ENCODE measurements around the gene AJAP1.

Gene AJAP1

DNA sequence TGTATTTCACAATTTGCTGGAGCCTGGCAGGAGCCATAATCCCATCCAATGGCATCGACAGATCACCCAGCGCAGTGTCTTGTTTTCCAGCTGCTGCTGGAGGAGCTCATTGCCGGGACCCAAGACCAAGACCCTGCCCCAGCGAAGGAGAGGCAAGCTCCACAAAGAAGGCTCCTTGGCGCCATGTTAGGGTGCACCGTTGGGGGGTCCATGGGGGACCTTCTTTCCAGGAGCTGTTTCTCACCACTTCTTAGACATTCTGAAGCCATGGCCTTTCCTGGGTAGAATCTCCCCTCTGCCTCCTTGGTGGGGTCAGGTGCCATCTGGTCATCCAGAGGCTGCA is 31.1 kb downstream of the AJAP1 start:
- DNase-seq (ENCODE audit: low spot score): no peak
- TF ChIP-seq, protein P1, sequence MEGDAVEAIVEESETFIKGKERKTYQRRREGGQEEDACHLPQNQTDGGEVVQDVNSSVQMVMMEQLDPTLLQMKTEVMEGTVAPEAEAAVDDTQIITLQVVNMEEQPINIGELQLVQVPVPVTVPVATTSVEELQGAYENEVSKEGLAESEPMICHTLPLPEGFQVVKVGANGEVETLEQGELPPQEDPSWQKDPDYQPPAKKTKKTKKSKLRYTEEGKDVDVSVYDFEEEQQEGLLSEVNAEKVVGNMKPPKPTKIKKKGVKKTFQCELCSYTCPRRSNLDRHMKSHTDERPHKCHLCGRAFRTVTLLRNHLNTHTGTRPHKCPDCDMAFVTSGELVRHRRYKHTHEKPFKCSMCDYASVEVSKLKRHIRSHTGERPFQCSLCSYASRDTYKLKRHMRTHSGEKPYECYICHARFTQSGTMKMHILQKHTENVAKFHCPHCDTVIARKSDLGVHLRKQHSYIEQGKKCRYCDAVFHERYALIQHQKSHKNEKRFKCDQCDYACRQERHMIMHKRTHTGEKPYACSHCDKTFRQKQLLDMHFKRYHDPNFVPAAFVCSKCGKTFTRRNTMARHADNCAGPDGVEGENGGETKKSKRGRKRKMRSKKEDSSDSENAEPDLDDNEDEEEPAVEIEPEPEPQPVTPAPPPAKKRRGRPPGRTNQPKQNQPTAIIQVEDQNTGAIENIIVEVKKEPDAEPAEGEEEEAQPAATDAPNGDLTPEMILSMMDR (IDR thresholded peaks at IDR 0.05; ENCODE audit: extremely low read depth, missing control alignments): no peak

DNA sequence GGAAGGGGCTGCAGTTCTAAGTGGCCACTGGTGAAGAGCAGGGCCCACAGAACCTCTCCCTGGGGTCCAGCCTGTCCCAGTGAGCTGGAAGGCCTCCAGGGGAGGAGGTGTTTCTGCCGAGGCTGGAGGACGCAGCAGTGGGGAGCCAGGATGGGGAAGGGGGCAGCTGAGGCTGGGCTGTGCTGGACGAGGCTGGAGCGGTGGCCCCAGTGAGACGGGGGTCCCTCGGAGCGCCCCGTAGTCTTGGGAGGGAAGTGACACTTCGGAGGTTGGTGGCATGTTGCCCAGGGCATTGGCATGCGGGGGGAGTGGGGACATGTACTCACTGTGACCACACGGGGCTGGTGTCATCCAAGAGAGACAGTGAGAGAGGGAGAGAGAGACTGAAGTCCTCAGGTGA is 33.5 kb downstream of the AJAP1 start:
- TF ChIP-seq, protein P1 (IDR thresholded peaks at IDR 0.05; ENCODE audit: extremely low read depth, missing control alignments): no peak
- no peak for DNase-seq (ENCODE audit: low spot score)

DNA sequence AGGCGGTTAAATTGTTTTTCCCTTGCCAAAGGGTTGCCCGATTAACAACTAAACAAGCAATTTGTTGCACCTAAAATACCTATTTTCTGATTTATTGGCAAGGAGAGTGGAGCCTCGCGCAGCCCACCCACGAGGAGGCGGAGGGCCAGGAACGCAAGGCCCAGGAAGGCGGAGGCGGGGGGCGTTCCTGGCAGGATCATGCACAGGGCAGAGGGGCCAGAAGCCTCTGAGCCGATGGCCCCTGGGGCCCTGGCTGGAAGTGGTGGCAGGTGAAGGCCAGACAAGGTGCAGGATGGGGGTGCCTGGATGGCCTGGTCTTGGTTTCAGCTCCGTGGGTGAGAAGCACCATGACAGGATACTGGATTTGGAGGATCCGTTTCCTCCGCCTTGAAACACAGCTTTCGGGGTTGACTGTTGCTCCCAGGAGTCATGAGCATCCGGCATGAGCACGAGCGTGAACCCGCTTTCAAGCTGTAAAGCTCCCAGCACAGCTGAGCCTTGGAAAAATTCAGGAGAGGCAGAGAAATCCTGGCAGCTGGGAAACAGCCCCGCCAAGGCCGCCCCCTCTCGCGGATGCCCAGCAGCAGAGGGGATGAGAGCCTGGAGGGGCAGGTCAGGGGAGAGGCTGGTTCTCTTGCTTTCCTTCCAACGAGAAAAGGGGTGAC is 35.0 kb downstream of the AJAP1 start:
- TF ChIP-seq, protein P1 (IDR thresholded peaks at IDR 0.05; ENCODE audit: extremely low read depth, missing control alignments): no peak
- DNase-seq (ENCODE audit: low spot score): no peak

DNA sequence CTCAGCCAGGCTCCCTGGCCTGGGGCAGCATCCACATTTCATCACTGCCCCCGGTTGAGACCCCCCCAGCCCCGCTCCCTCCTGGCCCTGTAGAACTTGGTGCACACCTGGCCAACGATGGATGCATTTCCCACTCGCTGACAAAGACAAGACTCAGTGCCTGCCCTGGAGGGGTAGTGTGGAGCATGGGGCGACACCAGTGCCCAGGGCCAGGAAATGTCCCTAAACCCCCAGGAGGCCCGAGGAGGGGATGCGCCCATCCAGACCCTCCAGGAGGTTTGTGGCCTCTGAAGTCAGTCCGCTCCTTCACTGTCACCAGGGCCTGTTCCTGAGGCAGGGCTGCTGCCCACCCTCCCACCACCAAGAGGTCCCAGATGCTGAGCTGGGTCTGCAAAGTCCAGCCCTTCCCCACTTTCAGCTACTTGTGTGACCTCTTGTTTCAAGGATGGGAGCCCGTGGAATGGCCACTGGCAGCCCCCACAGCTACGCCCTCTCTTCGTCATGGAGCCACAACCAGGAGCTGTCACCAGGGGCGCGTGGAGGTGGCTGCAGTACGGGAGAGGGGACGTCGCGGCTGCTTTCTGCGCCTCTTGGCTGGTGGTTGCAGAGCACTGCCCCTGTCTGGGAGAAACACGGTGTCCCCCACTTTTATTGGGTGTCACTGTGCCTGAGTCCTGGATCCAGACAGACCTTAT is 35.7 kb downstream of the AJAP1 start:
- no peak for DNase-seq (ENCODE audit: low spot score)
- TF ChIP-seq, protein P1 (IDR thresholded peaks at IDR 0.05; ENCODE audit: extremely low read depth, missing control alignments): no peak

DNA sequence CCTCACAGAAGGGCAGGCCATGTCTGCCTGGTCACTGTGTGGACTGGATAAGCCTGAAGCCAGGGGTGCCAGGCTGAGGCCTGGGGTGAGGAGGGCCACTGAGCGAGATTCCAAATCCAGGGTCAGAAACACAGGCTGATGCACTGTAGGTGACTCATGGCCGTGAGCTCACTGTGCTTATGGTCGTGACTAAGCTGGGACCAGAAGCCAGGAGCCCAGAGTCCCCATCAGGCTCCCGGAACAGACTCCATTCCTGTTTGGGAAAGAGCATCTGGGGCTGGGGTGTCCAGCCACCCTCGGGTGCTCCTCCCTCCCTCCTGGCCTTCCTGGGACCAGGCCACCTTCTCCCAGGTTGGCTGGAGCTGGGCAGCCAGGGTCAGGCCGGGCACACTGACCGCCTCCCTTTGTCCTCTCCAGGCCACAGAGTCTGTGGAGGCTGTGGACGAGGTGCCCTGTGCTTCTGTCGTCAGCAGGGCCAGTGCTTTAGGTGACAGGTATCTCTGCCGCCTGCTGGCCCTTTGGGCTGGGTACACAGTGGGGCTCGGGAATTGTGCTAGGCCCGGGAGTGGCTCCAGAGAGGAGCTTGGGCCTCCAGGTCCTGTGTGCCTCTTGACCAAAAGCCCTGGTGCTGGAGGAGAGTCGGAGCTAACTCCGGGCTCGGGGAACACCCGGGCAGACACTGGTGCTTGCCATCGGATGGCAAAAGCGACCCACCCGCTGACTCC is 36.7 kb downstream of the AJAP1 start:
- TF ChIP-seq, protein P1 (IDR thresholded peaks at IDR 0.05; ENCODE audit: extremely low read depth, missing control alignments): no peak
- DNase-seq (ENCODE audit: low spot score): no peak

DNA sequence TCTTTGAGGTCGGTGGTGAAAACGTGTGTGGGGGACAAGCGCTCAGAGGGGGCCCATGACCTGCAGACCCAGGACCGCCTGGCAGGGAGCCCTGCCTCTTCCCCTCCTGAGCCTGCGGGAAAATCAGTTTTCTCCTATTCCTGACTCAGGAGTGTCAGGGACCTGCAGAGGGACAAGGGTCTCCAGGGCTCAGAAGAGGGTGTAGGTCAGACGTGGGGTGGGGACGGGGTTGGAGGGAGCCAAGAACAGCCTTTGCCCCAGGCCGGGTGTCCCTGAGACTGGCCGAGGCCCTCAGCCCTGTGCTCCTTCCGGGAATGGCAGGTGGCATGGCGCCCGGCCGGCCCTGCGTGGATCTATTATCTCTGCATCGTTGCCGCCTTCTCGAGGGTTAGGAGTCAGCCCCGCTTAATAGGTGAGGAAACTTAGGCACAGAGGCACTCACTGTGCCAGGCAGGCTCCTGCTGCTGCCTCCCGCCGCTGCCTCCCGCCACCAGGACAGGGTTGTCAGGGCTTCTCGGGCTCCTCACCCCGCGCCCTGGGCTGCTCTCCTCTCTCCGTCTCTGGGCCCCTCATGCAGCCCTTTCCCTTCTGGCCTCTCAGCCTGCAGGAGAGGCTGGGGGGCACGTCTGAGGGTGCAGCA is 37.5 kb downstream of the AJAP1 start:
- no peak for DNase-seq (ENCODE audit: low spot score)
- TF ChIP-seq, protein P1 (IDR thresholded peaks at IDR 0.05; ENCODE audit: extremely low read depth, missing control alignments): no peak

DNA sequence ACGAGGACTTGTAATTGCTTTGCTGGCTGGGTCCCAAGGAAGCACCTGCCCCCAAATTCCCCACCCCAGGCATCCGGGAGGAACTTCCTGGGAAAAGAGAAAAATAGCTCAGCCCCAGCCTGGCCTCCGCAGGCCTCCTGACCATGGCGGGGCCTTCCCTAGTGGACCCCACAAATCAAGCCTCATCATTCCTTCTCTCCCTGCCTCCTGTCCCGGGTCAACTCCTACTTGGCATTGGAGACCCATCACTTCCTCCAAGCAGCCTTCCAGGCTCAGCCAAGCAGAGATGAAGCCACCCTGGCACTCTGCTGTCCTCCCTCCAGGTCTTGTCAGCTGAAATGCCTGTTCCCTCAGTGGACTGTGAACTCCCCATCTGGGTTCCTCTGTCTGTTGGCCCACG is 38.0 kb downstream of the AJAP1 start:
- DNase-seq (ENCODE audit: low spot score): no peak
- TF ChIP-seq, protein P1 (IDR thresholded peaks at IDR 0.05; ENCODE audit: extremely low read depth, missing control alignments): no peak

All from GM20000 (cell line).